ENCODE data around the gene RARA. TPM values are rescaled to one million over a fixed set of nuclear protein-coding genes. Genes with fewer than 3 reads are reported as not detected.

RARA gene
- total RNA-seq, 2 experiments from 2014 or later, result 66.6 to 66.7 TPM

DNA sequence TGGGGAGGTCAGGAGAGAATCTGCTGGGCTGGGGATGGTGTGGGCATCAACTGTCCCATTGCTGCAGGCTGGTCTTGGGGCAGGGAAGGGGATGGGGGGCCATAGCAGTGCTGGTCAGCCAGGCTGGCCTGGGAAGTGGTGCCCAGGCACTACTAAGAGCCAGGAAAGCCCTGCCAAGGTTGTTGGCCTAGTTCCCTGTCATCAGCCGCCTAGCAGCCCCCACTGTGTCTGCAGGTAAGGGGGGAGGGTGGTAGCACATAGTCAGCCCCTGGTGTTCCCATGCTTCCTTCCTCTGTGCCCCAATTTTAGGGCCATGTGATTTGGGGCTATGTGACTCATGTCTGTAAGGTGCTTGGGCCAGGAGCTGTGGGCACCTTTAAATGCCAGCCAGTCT is 37.8 kb downstream of the RARA start:
- Mint-ChIP-seq H3K27ac (no peak overlapping the region), H3K4me3 (no peak overlapping the region), H3K27me3 (no peaks in the 10 kb centered on the region), H3K9me3 (no peaks in the 10 kb centered on the region), H3K4me1 (peaks cover 74% of the 10 kb centered on the region), H3K36me3 (ENCODE audit: low read depth) (peaks cover 27% of the 10 kb centered on the region)
- DNase-seq, result no peak
- ChIA-PET CTCF (interaction anchor here (2.4 kb wide), 1 partner anchor 186 kb away, joined by 9 read pairs; no protein-coding TSS in a partner anchor), POLR2A (no interaction called here)

- ChIA-PET POLR2A (no interaction called here), CTCF (interaction anchor here (0.8 kb wide), 1 partner anchor 50 kb away, joined by 3 read pairs; no protein-coding TSS in a partner anchor)
- H3K27me3 Mint-ChIP-seq, result no peaks in the 10 kb centered on the region
- peaks cover 32% of the 10 kb centered on the region for H3K36me3 Mint-ChIP-seq (ENCODE audit: low read depth)
- no peak for DNase-seq
- no peak overlapping the region for H3K4me3 Mint-ChIP-seq
- peak overlapping the region; percentile 19 for H3K27ac Mint-ChIP-seq
- H3K9me3 Mint-ChIP-seq, result no peaks in the 10 kb centered on the region
- peaks cover 78% of the 10 kb centered on the region for H3K4me1 Mint-ChIP-seq
Measured at GRCh38 chr17:40347319-40348135, 38.5 kb downstream of the RARA start.

GRCh38 chr17:40348136-40348504 is 39.1 kb downstream of the RARA start:
- Mint-ChIP-seq H3K27ac (peak overlapping the region; percentile 19), H3K9me3 (no peaks in the 10 kb centered on the region), H3K4me1 (peaks cover 79% of the 10 kb centered on the region), H3K36me3 (ENCODE audit: low read depth) (peaks cover 32% of the 10 kb centered on the region), H3K4me3 (no peak overlapping the region), H3K27me3 (no peaks in the 10 kb centered on the region)
- POLR2A ChIA-PET, result no interaction called here
- DNase-seq, result no peak
- CTCF ChIA-PET, result interaction anchor here (0.8 to 1.1 kb wide), 3 partner anchors 10 to 51 kb away, joined by 3 to 4 read pairs (median 3); no protein-coding TSS in a partner anchor

DNA sequence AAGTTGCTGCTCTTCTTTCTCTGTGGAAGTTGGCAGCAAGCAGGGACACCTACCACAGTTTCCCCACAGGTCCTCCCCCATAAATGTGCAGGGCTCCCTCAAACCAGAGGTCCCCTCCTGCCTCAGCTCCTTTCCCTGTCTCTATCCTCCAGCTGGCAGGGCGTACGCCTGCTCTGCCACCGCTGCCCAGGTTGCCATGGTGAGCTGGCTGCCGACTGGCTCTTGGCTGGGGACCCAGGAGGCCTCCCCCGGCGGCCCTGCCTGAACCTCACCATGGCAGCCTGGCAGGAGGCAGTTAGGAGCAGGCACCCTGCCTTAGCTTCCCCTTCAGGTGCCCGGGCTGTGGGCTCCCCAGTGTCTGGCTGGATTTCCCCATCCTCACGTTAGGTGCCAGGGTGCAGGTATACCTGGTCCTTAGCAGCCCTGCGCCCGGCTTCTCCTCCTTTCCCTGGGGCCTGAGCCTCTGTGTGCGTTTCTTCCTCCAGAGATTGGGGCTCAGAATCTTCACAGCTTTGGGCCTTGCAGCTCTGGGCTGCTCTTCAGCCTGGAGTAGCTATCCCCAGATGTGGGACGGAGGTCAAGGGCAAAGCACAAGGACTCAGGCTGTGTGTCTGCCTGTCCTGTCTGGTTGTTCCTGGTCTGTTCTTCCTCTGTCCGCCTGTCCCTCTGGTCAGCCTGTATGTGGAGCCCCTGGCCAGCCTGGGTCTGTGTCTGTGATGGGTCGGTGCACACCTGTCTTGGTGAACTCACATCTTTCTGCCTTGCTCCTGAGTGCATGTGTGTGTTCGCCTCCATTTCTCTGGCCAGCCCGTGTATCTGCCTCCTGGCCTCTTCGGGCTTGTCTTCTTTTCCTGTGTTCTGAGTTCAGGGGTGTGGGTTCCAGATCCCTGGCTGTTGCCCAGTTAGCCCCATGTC is 39.8 kb downstream of the RARA start:
- peak overlapping the region; percentile 1 for H3K27ac Mint-ChIP-seq
- no peak for DNase-seq
- POLR2A ChIA-PET, result no interaction called here
- H3K36me3 Mint-ChIP-seq (ENCODE audit: low read depth), result peaks cover 34% of the 10 kb centered on the region
- no peak overlapping the region for H3K4me3 Mint-ChIP-seq
- H3K9me3 Mint-ChIP-seq, result no peaks in the 10 kb centered on the region
- CTCF ChIA-PET, result interaction anchor here (1.1 kb wide), 2 partner anchors 9 to 46 kb away, joined by 3 to 4 read pairs; no protein-coding TSS in a partner anchor
- H3K4me1 Mint-ChIP-seq, result peaks cover 76% of the 10 kb centered on the region
- H3K27me3 Mint-ChIP-seq, result no peaks in the 10 kb centered on the region

GRCh38 chr17:40349477-40349894 is 40.5 kb downstream of the RARA start:
- Mint-ChIP-seq H3K27ac (no peak overlapping the region), H3K4me3 (no peak overlapping the region), H3K36me3 (ENCODE audit: low read depth) (peaks cover 31% of the 10 kb centered on the region), H3K27me3 (no peaks in the 10 kb centered on the region), H3K4me1 (peaks cover 72% of the 10 kb centered on the region), H3K9me3 (no peaks in the 10 kb centered on the region)
- ChIA-PET POLR2A (no interaction called here), CTCF (no interaction called here)
- no peak for DNase-seq

- Mint-ChIP-seq H3K27me3 (no peaks in the 10 kb centered on the region), H3K9me3 (no peaks in the 10 kb centered on the region), H3K4me1 (peaks cover 66% of the 10 kb centered on the region), H3K4me3 (no peak overlapping the region), H3K36me3 (ENCODE audit: low read depth) (peaks cover 29% of the 10 kb centered on the region), H3K27ac (peak overlapping the region; percentile 10)
- CTCF ChIA-PET, result interaction anchor here (1.0 kb wide), 1 partner anchor 21 kb away, joined by 3 read pairs; no protein-coding TSS in a partner anchor
- POLR2A ChIA-PET, result no interaction called here
- DNase-seq, result no peak
Measured at GRCh38 chr17:40349895-40350688, 41.1 kb downstream of the RARA start.

GRCh38 chr17:40350689-40351358 is 41.8 kb downstream of the RARA start:
- Mint-ChIP-seq H3K4me3 (no peak overlapping the region), H3K36me3 (ENCODE audit: low read depth) (peaks cover 34% of the 10 kb centered on the region), H3K9me3 (no peaks in the 10 kb centered on the region), H3K4me1 (peaks cover 59% of the 10 kb centered on the region), H3K27me3 (no peaks in the 10 kb centered on the region), H3K27ac (no peak overlapping the region)
- DNase-seq, result no peak
- ChIA-PET POLR2A (no interaction called here), CTCF (interaction anchor here (1.0 to 8.7 kb wide), 6 partner anchors 15 to 182 kb away, joined by 3 to 82 read pairs (median 3); partner anchors contain the start of gene RARA)

- Mint-ChIP-seq H3K27me3 (no peaks in the 10 kb centered on the region), H3K9me3 (no peaks in the 10 kb centered on the region), H3K36me3 (ENCODE audit: low read depth) (peaks cover 34% of the 10 kb centered on the region), H3K4me3 (no peak overlapping the region), H3K4me1 (peaks cover 52% of the 10 kb centered on the region), H3K27ac (peak overlapping the region; percentile 5)
- POLR2A ChIA-PET, result no interaction called here
- no peak for DNase-seq
- CTCF ChIA-PET, result interaction anchor here (0.6 to 8.7 kb wide), 8 partner anchors 15 to 182 kb away, joined by 3 to 82 read pairs (median 3); partner anchors contain the start of gene RARA
Measured at GRCh38 chr17:40351359-40352236, 42.6 kb downstream of the RARA start.

DNA sequence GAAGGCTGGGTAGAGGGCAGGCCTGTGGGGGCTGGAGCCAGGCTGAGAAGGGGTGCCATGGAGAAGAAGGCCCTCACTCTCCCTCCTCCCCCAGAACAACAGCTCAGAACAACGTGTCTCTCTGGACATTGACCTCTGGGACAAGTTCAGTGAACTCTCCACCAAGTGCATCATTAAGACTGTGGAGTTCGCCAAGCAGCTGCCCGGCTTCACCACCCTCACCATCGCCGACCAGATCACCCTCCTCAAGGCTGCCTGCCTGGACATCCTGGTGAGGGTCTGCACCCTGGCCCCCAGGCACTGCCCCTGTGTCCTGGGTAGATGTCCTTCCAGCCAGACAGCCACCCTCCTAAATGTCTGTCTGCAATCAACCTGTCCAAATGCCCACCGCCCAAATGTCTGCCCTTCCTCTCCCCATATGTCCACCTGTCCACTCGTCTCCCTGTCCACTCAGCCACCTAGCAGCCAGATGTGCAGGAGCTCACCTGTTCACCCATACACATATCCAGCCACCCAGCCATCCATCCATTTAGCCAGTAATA is 43.3 kb downstream of the RARA start:
- peaks cover 45% of the 10 kb centered on the region for H3K4me1 Mint-ChIP-seq
- peaks cover 34% of the 10 kb centered on the region for H3K36me3 Mint-ChIP-seq (ENCODE audit: low read depth)
- DNase-seq, result no peak
- no peaks in the 10 kb centered on the region for H3K9me3 Mint-ChIP-seq
- ChIA-PET POLR2A (no interaction called here), CTCF (interaction anchor here (0.5 to 8.7 kb wide), 11 partner anchors 12 to 181 kb away, joined by 3 to 82 read pairs (median 3); partner anchors contain the start of genes GJD3 and RARA)
- no peak overlapping the region for H3K4me3 Mint-ChIP-seq
- peak overlapping the region; percentile 64 for H3K27ac Mint-ChIP-seq
- no peaks in the 10 kb centered on the region for H3K27me3 Mint-ChIP-seq

- no peaks in the 10 kb centered on the region for H3K9me3 Mint-ChIP-seq
- no peak overlapping the region for H3K4me3 Mint-ChIP-seq
- POLR2A ChIA-PET, result no interaction called here
- H3K27me3 Mint-ChIP-seq, result no peaks in the 10 kb centered on the region
- CTCF ChIA-PET, result interaction anchor here (0.5 to 8.7 kb wide), 10 partner anchors 13 to 487 kb away, joined by 3 to 82 read pairs (median 14); partner anchors contain the start of genes GJD3 and RARA
- no peak for DNase-seq
- peak overlapping the region; percentile 64 for H3K27ac Mint-ChIP-seq
- peaks cover 34% of the 10 kb centered on the region for H3K36me3 Mint-ChIP-seq (ENCODE audit: low read depth)
- H3K4me1 Mint-ChIP-seq, result peaks cover 39% of the 10 kb centered on the region
Measured at GRCh38 chr17:40352779-40353394, 43.9 kb downstream of the RARA start.

Measured in activated CD4-positive, alpha-beta T cell treated with anti-CD3 and anti-CD28 coated beads, Interleukin-2, amount 10 ng/mL, durations not matched to agents 7 days and 5 days (primary cell).